ENCODE results near the gene HDAC7.
A peak's percentile ranks its signal among the peaks of the same experiment; 100 is the strongest.

HDAC7 gene

DNA sequence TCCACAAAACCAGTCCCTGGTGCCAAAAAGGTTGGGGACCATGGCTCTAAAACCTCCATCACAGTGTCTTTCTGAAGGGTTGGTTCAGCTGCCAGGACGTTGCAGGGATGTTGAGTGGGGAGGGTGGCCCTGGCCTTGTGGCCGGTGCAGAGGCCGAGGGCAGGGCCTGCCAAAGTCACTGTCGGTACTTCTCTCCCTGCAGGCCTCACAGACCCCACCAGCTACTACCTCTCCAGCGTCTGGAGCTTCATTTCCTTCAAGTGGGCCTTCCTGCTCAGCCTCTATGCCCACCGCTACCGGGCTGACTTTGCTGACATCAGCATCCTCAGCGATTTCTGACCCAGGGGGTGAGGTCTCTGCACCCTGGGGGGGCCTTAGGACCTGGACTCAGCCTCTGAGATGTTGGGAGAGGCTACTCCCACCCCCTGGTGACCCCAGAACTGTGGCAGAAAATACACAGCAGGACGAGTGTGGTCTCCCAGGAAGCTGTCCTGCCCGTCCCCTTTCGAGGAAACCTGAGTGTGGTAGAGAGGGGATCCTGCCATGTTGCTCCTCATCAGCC is 39.7 kb downstream of the HDAC7 start:
- H3K36me3 ChIP-seq (ENCODE audit: control insufficient read depth in 2 of 2, insufficient read depth in 2 of 2, low read length in 2 of 2): peaks cover 10 to 22% of the 10 kb centered on the region in 2 donors
- H3K27me3 ChIP-seq (ENCODE audit: control insufficient read depth in 2 of 2, insufficient read depth in 2 of 2, low read length in 2 of 2): no peaks in the 10 kb centered on the region
- no peaks in the 10 kb centered on the region for H3K9me3 ChIP-seq (ENCODE audit: control insufficient read depth in 2 of 2, low read length in 2 of 2)
- H3K4me3 ChIP-seq (ENCODE audit: low read length in 2 of 2): no peak overlapping the region
- H3K9ac ChIP-seq (ENCODE audit: low read depth in 1 of 2, low read length in 2 of 2): no peak overlapping the region
- peaks cover 11 to 16% of the 10 kb centered on the region in 2 donors for H3K4me1 ChIP-seq (ENCODE audit: control insufficient read depth in 2 of 2, insufficient read depth in 2 of 2, low read length in 2 of 2)
- H3K27ac ChIP-seq (ENCODE audit: low read depth in 2 of 2, low read length in 2 of 2): no peak overlapping the region

- no peak overlapping the region for H3K27ac ChIP-seq (ENCODE audit: low read depth in 2 of 2, low read length in 2 of 2)
Observed at GRCh38 chr12:47779301-47779942, 40.3 kb downstream of the HDAC7 start.

DNA sequence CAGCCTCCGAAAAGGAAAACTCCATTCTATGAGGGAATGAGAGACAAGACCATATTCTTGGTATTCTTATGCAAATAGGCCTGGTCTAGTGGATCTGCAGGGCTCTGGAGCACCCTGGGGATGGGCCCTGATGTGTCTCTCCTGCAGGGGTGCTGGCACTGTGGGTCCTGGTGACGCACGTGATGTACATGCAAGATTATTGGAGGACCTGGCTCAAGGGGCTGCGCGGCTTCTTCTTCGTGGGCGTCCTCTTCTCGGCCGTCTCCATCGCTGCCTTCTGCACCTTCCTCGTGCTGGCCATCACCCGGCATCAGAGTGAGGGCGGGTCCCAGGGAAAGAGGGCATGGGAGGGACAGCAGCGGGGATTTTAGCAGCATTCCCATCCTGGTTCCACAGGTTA is 40.8 kb downstream of the HDAC7 start:
- no peak overlapping the region for H3K4me3 ChIP-seq (ENCODE audit: low read length in 2 of 2)
- H3K27me3 ChIP-seq (ENCODE audit: control insufficient read depth in 2 of 2, insufficient read depth in 2 of 2, low read length in 2 of 2): no peaks in the 10 kb centered on the region
- peaks cover 14 to 20% of the 10 kb centered on the region in 2 donors for H3K4me1 ChIP-seq (ENCODE audit: control insufficient read depth in 2 of 2, insufficient read depth in 2 of 2, low read length in 2 of 2)
- H3K27ac ChIP-seq (ENCODE audit: low read depth in 2 of 2, low read length in 2 of 2): no peak overlapping the region
- no peaks in the 10 kb centered on the region for H3K9me3 ChIP-seq (ENCODE audit: control insufficient read depth in 2 of 2, low read length in 2 of 2)
- H3K36me3 ChIP-seq (ENCODE audit: control insufficient read depth in 2 of 2, insufficient read depth in 2 of 2, low read length in 2 of 2): peaks cover 3 to 11% of the 10 kb centered on the region in 2 donors
- no peak overlapping the region for H3K9ac ChIP-seq (ENCODE audit: low read depth in 1 of 2, low read length in 2 of 2)

More at GRCh38 chr12:47779301-47779942, 40.3 kb downstream of the HDAC7 start:
- Histone ChIP-seq H3K4me3 (ENCODE audit: low read length in 2 of 2) (no peak overlapping the region), H3K27me3 (ENCODE audit: control insufficient read depth in 2 of 2, insufficient read depth in 2 of 2, low read length in 2 of 2) (no peaks in the 10 kb centered on the region), H3K4me1 (ENCODE audit: control insufficient read depth in 2 of 2, insufficient read depth in 2 of 2, low read length in 2 of 2) (peaks cover 11 to 16% of the 10 kb centered on the region in 2 donors), H3K36me3 (ENCODE audit: control insufficient read depth in 2 of 2, insufficient read depth in 2 of 2, low read length in 2 of 2) (peaks cover 5 to 16% of the 10 kb centered on the region in 2 donors), H3K9me3 (ENCODE audit: control insufficient read depth in 2 of 2, low read length in 2 of 2) (no peaks in the 10 kb centered on the region), H3K9ac (ENCODE audit: low read depth in 1 of 2, low read length in 2 of 2) (no peak overlapping the region)

DNA sequence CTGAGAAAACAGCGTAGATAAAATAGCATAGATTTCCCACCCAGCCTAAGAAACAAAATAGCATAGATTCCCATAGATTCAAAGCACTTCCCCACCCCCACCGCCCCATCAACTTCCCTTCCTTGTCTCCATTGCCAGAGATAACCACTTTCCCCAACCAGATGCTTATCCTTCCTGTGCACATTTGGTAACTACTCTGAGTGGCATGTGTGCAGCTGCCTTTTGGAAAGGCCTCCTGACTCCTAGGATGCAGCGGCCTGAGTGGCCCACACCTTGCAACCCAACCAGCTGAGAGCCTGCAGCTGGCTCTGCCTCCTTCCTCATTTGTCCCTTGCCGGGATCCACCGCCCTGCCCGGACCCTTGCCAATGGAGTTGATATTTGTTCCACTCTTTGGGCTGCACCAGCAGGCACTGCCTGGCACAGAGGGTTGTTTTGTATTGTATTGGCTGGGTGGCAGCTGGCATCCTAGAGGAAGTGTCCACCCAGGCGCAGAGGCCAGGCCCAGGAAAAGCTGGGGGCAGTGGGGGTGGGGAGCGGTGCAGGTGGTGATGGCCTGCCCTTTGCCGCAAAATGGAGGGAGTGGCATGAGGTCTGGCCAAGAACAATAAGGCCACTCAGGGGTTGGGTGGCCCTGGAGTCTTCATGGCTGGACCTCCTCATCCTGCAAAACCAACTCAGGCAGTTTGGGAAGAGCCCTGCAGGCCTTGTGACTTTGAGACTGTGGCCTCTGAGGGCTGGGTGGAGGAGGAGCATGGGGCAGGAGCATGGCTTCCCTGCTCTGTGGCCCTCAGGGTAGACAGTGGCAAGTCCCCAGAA is 41.8 kb downstream of the HDAC7 start:
- Histone ChIP-seq H3K4me3 (ENCODE audit: low read length in 2 of 2) (no peak overlapping the region), H3K4me1 (ENCODE audit: control insufficient read depth in 2 of 2, insufficient read depth in 2 of 2, low read length in 2 of 2) (peaks cover 17 to 23% of the 10 kb centered on the region in 2 donors), H3K9me3 (ENCODE audit: control insufficient read depth in 2 of 2, low read length in 2 of 2) (no peaks in the 10 kb centered on the region), H3K27me3 (ENCODE audit: control insufficient read depth in 2 of 2, insufficient read depth in 2 of 2, low read length in 2 of 2) (no peaks in the 10 kb centered on the region), H3K27ac (ENCODE audit: low read depth in 2 of 2, low read length in 2 of 2) (peak overlapping the region in 1 of 2 donors; percentile 32), H3K9ac (ENCODE audit: low read depth in 1 of 2, low read length in 2 of 2) (no peak overlapping the region), H3K36me3 (ENCODE audit: control insufficient read depth in 2 of 2, insufficient read depth in 2 of 2, low read length in 2 of 2) (peaks cover 3 to 4% of the 10 kb centered on the region in 2 donors)

DNA sequence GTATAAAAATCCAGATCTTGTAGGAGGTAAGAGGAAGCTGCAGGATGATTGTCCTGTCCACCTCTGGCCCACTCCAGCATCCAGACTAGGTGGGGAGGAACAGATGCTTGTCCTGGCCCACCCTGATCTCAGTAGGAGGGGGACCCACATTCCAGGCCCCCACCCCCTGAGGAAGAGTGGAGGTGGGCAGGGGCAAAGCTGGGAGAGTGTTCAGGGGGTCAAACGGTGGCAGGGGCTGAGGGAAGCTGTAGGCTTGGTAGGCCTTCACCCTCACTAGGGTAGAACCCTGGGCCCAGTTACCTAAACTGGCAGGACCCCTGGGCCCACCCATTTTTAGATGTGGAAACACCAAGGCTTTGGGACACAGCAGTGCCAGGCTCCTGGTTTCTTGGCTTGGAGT is 42.6 kb downstream of the HDAC7 start:
- no peak overlapping the region for H3K4me3 ChIP-seq (ENCODE audit: low read length in 2 of 2)
- peaks cover 2 to 3% of the 10 kb centered on the region in 2 donors for H3K36me3 ChIP-seq (ENCODE audit: control insufficient read depth in 2 of 2, insufficient read depth in 2 of 2, low read length in 2 of 2)
- H3K9me3 ChIP-seq (ENCODE audit: control insufficient read depth in 2 of 2, low read length in 2 of 2): no peaks in the 10 kb centered on the region
- no peak overlapping the region for H3K9ac ChIP-seq (ENCODE audit: low read depth in 1 of 2, low read length in 2 of 2)
- peak overlapping the region in 1 of 2 donors; percentile 28 for H3K27ac ChIP-seq (ENCODE audit: low read depth in 2 of 2, low read length in 2 of 2)
- H3K27me3 ChIP-seq (ENCODE audit: control insufficient read depth in 2 of 2, insufficient read depth in 2 of 2, low read length in 2 of 2): no peaks in the 10 kb centered on the region
- peaks cover 20 to 23% of the 10 kb centered on the region in 2 donors for H3K4me1 ChIP-seq (ENCODE audit: control insufficient read depth in 2 of 2, insufficient read depth in 2 of 2, low read length in 2 of 2)

- Histone ChIP-seq H3K27me3 (ENCODE audit: control insufficient read depth in 2 of 2, insufficient read depth in 2 of 2, low read length in 2 of 2) (no peaks in the 10 kb centered on the region), H3K9ac (ENCODE audit: low read depth in 1 of 2, low read length in 2 of 2) (no peak overlapping the region)
Observed at GRCh38 chr12:47776471-47777143, 43.1 kb downstream of the HDAC7 start.

DNA sequence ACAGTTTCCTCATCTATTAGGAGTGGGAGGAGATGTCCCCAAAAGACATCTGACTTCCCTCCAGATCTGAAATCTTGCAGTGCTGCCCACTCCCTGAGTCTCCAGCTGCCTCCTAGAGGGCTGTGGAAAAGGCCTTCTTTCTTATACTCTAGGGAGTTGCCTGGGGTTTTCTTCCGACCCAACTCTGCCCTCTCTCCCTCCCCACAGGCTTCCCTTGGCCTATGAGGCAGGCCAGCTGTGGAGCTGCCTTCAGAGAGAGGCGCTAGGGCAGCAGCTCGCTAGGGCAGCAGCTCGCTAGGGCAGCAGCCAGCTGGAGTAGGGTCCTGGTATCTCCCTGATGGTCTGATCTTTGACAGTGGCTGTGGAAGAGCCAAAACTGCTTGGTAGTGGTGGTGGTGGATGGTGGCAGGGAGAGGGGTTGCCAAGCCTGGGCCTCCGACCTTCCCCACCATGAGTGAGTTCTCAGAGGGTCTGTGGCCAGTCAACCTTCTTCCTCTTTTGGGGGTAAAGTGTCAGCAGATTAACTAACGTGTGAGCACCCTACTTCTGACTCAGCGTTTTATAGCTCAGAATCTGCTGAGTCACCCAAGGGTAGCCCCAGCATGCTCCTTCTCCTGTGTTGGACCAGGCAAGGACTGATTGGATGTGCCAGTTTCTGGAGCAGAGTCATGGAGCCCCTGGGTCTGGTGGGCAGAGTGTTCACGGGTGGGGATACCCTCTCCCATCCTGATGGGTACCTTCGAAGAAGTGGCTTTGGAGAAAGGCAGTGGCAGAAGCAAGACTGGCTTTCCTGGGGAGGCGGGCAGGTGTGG is 44.4 kb downstream of the HDAC7 start:
- H3K9me3 ChIP-seq (ENCODE audit: control insufficient read depth in 2 of 2, low read length in 2 of 2): no peaks in the 10 kb centered on the region
- H3K9ac ChIP-seq (ENCODE audit: low read depth in 1 of 2, low read length in 2 of 2): no peak overlapping the region
- peaks cover 0 to 3% of the 10 kb centered on the region in 2 donors for H3K36me3 ChIP-seq (ENCODE audit: control insufficient read depth in 2 of 2, insufficient read depth in 2 of 2, low read length in 2 of 2)
- H3K4me1 ChIP-seq (ENCODE audit: control insufficient read depth in 2 of 2, insufficient read depth in 2 of 2, low read length in 2 of 2): peaks cover 20 to 23% of the 10 kb centered on the region in 2 donors
- H3K27me3 ChIP-seq (ENCODE audit: control insufficient read depth in 2 of 2, insufficient read depth in 2 of 2, low read length in 2 of 2): no peaks in the 10 kb centered on the region
- H3K27ac ChIP-seq (ENCODE audit: low read depth in 2 of 2, low read length in 2 of 2): peak overlapping the region in 1 of 2 donors; percentile 61
- no peak overlapping the region for H3K4me3 ChIP-seq (ENCODE audit: low read length in 2 of 2)

More at GRCh38 chr12:47776471-47777143, 43.1 kb downstream of the HDAC7 start:
- Histone ChIP-seq H3K9me3 (ENCODE audit: control insufficient read depth in 2 of 2, low read length in 2 of 2) (no peaks in the 10 kb centered on the region), H3K27ac (ENCODE audit: low read depth in 2 of 2, low read length in 2 of 2) (no peak overlapping the region), H3K4me1 (ENCODE audit: control insufficient read depth in 2 of 2, insufficient read depth in 2 of 2, low read length in 2 of 2) (peaks cover 20 to 23% of the 10 kb centered on the region in 2 donors), H3K36me3 (ENCODE audit: control insufficient read depth in 2 of 2, insufficient read depth in 2 of 2, low read length in 2 of 2) (peaks cover 0 to 3% of the 10 kb centered on the region in 2 donors), H3K4me3 (ENCODE audit: low read length in 2 of 2) (no peak overlapping the region)

DNA sequence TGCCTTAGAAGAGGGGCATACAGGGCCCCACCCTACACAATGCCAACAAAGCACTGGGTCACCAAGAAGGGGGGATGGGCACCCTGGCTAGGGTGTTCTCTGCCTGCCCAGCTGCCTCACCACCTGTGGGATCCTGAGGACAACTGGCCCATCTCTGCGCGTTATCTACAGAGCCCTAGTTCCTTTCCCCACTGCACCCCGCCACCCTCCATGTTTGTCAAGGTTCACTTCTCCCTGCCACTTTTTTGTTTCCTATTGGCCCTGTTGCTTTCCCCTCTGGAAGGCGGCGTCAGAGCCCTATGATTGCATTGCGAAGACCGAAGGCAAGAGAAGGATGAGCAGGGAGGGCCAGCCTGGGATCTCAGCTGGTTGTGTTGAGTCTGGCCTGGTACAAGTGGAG is 45.0 kb downstream of the HDAC7 start:
- no peak overlapping the region for H3K4me3 ChIP-seq (ENCODE audit: low read length in 2 of 2)

DNA sequence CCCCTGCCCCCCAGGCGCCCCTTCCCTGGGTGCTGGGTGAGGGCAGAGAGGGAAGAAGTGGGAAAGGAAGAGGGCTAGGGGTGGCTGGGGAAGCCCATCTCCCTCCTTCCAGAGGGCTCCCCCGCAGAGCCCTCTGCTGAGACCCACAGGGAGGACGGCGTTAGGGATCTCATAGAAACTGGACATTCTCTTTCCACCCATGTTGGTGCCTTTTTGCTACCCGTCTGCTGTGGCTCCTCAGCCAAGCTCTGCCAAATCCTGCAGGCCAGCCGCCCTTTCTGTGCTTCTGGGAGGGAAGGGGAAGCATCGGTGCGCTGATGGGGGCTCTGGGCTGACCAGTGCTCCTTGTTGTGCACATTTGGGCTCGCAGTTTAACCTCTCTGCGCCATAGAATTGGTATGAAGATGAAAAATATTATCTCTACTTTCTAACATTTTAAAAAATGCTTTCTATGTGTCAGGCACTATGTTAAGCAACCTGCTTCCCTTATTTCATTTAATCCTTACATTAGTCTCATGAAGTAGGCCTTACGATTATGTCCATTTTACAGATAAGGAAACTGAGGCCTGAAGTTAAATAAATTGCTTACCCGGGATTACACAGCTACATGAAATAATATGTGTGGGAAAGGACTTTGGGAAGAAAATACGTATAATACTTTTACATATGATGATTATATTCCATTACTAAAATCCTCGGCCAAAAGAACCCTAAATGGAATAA is 45.7 kb downstream of the HDAC7 start:
- H3K36me3 ChIP-seq (ENCODE audit: control insufficient read depth in 2 of 2, insufficient read depth in 2 of 2, low read length in 2 of 2): no peaks in the 10 kb centered on the region
- H3K27ac ChIP-seq (ENCODE audit: low read depth in 2 of 2, low read length in 2 of 2): peak overlapping the region; percentile 67 to 72
- no peaks in the 10 kb centered on the region for H3K9me3 ChIP-seq (ENCODE audit: control insufficient read depth in 2 of 2, low read length in 2 of 2)
- peak overlapping the region; percentile 74 to 81 for H3K4me3 ChIP-seq (ENCODE audit: low read length in 2 of 2)
- H3K4me1 ChIP-seq (ENCODE audit: control insufficient read depth in 2 of 2, insufficient read depth in 2 of 2, low read length in 2 of 2): peaks cover 20 to 23% of the 10 kb centered on the region in 2 donors
- H3K9ac ChIP-seq (ENCODE audit: low read depth in 1 of 2, low read length in 2 of 2): peak overlapping the region; percentile 66 to 74
- no peaks in the 10 kb centered on the region for H3K27me3 ChIP-seq (ENCODE audit: control insufficient read depth in 2 of 2, insufficient read depth in 2 of 2, low read length in 2 of 2)

More for the DNA sequence above, 45.0 kb downstream of the HDAC7 start:
- H3K9ac ChIP-seq (ENCODE audit: low read depth in 1 of 2, low read length in 2 of 2): no peak overlapping the region
- no peaks in the 10 kb centered on the region for H3K9me3 ChIP-seq (ENCODE audit: control insufficient read depth in 2 of 2, low read length in 2 of 2)
- no peaks in the 10 kb centered on the region for H3K36me3 ChIP-seq (ENCODE audit: control insufficient read depth in 2 of 2, insufficient read depth in 2 of 2, low read length in 2 of 2)
- H3K4me1 ChIP-seq (ENCODE audit: control insufficient read depth in 2 of 2, insufficient read depth in 2 of 2, low read length in 2 of 2): peaks cover 20 to 23% of the 10 kb centered on the region in 2 donors
- no peak overlapping the region for H3K27ac ChIP-seq (ENCODE audit: low read depth in 2 of 2, low read length in 2 of 2)
- H3K27me3 ChIP-seq (ENCODE audit: control insufficient read depth in 2 of 2, insufficient read depth in 2 of 2, low read length in 2 of 2): no peaks in the 10 kb centered on the region
